ENCODE measurements around the gene MRLN.

DNA sequence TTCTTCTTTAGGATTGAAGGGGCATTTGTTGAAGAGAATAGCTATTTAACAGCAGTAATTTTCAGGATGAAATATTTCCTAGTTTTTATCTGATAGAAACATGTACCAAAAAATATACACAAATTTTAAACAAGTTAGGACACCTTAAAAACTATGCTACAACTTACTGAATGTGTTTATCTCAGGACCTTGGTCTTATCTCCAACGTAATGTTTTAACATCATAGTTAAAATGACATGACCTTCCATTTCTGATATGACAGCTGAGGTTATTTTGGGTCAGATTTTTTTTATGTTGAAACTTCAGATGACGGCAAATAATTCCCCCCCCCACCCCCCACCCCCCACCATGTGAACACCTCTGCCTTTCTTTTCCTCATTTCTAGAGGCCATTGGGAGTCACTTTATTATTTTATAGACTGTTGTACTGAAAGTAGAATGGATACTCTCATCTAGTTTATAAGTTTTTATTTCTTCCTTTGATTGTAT, 8.0 kb downstream of the MRLN start:
- no peak for TF ChIP-seq POLR2A (IDR thresholded peaks at IDR 0.05)
- TF ChIP-seq, protein P1, sequence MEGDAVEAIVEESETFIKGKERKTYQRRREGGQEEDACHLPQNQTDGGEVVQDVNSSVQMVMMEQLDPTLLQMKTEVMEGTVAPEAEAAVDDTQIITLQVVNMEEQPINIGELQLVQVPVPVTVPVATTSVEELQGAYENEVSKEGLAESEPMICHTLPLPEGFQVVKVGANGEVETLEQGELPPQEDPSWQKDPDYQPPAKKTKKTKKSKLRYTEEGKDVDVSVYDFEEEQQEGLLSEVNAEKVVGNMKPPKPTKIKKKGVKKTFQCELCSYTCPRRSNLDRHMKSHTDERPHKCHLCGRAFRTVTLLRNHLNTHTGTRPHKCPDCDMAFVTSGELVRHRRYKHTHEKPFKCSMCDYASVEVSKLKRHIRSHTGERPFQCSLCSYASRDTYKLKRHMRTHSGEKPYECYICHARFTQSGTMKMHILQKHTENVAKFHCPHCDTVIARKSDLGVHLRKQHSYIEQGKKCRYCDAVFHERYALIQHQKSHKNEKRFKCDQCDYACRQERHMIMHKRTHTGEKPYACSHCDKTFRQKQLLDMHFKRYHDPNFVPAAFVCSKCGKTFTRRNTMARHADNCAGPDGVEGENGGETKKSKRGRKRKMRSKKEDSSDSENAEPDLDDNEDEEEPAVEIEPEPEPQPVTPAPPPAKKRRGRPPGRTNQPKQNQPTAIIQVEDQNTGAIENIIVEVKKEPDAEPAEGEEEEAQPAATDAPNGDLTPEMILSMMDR (IDR thresholded peaks at IDR 0.05), result no peak
- no peak for TF ChIP-seq POLR2AphosphoS5 (IDR thresholded peaks at IDR 0.05; ENCODE audit: insufficient read depth in 1 of 2, low read depth in 1 of 2)
